GM12873 (cell line): Measurements from ENCODE around the gene BRPF1.

Source experiments
- TF ChIP-seq, protein P1 (sequence below): IDR thresholded peaks from 2 replicates; pipeline ENCODE4 v1.5.1; 2012; ENCODE audit warnings: low read depth, mild to moderate bottlenecking, moderate library complexity, low read length, control low read depth; ENCODE audit not compliant: insufficient read depth; ENCODE audit errors: missing control alignments

Gene BRPF1

DNA sequence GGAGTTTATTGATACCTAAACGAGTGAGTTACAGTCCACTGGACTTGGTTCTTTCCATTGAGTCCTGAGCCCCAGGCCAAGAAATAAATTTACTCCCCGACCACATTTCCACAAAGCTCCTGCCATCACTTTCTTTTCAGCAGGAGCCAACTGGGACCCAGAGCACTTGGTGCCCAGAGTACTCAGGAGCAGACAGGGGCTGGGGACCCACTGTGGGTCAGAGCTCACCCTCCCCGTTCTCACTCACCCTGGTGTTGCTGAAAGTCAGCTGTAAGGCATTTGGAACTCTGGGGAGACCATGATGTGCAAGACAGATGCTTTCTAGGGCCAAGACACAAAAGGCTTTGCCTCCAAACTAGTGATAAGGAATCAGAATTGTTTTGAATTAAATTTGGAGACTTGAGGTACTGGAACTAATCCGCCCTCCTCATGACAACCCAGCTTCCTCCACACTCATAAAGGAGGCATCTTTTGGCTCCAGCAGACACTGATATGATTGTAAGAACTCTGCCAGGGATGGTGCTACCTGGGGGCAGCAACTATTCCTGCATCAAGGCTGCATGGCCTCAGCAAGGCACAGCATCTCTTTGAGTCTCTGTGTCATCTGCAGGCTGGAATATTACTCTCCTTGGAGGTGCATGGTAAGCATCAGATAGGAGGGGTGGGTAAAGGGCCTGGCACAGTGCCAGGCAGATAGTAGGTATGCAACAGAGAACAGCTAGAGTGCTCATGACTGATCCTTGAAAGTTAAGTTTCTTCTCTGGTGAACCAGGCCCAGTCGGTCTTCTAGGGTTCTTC, 45.6 kb downstream of the BRPF1 start:
- TF ChIP-seq, protein P1, sequence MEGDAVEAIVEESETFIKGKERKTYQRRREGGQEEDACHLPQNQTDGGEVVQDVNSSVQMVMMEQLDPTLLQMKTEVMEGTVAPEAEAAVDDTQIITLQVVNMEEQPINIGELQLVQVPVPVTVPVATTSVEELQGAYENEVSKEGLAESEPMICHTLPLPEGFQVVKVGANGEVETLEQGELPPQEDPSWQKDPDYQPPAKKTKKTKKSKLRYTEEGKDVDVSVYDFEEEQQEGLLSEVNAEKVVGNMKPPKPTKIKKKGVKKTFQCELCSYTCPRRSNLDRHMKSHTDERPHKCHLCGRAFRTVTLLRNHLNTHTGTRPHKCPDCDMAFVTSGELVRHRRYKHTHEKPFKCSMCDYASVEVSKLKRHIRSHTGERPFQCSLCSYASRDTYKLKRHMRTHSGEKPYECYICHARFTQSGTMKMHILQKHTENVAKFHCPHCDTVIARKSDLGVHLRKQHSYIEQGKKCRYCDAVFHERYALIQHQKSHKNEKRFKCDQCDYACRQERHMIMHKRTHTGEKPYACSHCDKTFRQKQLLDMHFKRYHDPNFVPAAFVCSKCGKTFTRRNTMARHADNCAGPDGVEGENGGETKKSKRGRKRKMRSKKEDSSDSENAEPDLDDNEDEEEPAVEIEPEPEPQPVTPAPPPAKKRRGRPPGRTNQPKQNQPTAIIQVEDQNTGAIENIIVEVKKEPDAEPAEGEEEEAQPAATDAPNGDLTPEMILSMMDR: no peak

DNA sequence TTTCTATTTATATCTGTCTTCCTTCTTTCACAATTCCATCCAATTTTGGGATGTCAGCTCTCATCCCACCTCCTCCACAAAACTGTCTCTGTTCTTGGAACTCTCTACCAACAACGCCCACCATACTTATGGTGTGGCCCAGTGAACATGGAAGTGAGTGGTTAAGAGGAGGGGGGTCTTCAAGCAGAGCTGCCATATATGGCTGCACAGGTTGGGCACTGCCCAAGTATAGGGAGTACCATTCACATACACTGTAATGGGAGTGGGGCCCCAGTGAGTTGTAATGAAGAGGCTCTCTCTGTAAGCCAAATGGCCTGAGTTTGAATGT, 46.1 kb downstream of the BRPF1 start:
- TF ChIP-seq, protein P1: no peak

DNA sequence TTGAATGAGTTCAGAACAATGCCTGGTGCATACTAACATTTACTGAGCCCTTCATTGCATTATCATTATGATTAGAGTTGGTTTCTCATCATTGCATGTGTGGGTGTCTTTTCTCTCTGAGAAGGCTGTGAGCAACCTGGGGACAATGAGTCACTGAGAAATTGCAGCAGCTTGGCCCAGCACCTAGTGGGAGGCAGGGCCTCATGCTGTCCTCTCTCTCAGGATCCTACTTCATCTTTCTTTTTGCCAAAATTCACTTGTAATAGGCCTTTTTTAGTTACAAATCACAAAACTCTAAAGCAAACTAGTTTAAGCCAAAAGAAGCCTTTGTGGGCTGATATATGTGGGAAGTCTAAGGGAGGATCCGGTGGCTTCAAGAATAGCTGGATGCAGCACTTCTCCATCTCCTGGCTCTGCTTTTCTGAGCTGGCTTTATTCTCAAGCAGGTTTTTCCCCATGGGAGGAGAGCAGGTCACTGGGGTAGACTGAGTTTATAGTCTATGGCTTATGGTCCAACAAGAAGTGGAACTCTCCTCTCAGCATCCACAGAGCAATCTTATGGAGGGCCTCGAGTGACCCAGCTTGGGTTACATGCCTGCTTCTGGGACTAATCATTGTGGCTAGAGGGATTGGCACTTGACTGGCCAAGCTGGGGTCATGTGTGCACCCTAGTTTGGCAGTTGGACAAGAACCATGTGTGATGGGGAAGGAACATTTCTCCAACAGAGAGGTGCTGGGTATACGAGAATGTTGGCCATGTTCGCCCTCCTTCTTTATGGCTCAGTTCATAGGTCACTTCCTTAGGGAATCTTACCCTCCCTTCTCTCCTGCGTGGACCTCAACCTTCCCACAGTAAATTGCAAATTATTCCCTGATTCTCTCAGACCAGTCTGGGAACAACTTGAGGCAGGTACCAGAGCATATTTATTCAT, 46.9 kb downstream of the BRPF1 start:
- TF ChIP-seq, protein P1: no peak

DNA sequence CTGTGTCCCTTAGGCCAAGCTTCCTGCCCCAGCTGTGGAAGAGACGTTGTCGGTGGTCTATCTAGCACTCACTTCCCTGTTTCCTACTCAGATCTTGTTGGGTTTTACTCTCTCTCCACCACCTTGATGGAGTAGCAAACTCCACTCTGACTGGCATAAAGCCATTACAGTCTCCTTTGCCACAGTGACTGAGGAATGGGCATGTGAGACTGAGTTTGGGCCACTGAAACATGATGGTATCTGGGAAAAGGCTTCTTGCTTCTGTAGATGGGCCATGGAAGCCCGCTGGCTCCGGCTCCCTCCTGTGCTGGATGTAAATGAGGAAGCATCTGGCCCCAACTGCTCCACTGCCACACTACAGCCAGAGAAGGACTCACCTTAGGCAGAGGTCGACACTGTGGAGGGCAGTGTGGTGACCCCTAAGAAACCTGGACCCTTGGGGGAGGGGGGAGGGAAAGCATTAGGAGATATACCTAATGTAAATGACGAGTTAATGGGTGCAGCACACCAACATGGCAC, 47.6 kb downstream of the BRPF1 start:
- TF ChIP-seq, protein P1: no peak

DNA sequence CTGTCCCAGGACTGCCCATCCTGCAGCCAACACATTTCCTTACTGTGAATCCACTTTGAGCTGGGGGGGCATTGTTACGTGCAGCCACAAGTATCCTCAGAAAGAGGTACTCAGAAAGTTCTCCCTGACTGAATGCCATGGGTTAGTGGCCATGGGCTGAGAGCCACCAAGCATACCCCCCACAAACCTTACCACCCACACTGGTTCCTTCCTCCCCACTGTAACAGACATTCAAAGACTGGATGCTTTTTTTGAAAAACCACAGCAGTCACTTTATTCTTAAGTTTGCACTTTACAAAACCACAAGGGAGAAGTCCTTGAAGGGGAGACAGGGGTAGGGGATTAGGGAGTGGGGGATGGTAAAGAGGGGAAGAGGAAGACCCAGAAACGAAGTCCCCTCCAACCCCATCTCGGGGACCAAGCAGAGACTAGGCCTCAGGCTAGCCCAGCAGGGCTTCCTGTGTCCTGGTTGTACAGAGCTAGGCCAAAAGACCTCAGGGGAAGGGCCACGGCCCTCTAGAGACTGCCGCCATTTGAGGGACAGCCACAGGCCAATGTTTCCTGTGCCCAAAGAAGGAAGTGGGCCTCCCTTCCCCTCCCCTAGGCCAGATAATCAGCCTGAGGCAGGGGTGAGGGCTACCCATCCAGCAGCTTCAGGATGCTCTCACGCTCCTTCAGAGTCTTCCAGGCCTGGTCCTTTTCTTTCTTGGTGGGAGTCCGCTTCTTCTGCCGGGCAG, 48.4 kb downstream of the BRPF1 start:
- TF ChIP-seq, protein P1: no peak

DNA sequence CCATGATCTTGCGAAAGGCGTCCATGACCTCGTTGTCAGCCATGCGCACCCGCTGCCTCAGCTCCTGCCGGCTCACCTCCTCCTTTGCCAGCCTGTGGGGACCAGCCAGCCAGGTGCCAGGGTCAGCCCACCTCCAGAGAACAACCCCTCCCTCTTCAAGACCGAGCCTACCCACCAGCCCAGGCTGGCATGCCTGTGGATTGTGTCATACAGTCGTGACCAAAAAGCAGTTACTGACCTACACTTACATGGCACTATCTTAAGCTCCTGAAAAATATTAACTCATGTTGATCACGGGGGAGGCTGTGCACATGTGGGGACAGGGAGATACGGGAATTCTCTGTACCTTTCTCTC, 48.9 kb downstream of the BRPF1 start:
- TF ChIP-seq, protein P1: no peak
